Kidney (tissue), 14 donors: Measurements from ENCODE around the gene OR5AU1. TPM values are rescaled to one million over a fixed set of nuclear protein-coding genes. Genes with fewer than 3 reads are reported as not detected.

Source experiments
- DNase-seq, 5 donors: peaks; one replicate each; pipeline ENCODE4 v3.0.0-alpha.2; 2013 to 2020
- FAIRE-seq: peaks from 2 replicates; lab custom pipeline; 2012; peaks lifted over from hg19 to GRCh38; lab: Jason Lieb, UNC
- H3K27ac ChIP-seq, 2 donors: one replicate each; pipeline ENCODE4 v1.7.0; 2013; ENCODE audit warnings: low read depth in 2 of 2, low read length in 2 of 2, inconsistent platforms in 1 of 2
- H3K27me3 ChIP-seq: one replicate; pipeline ENCODE4 v1.7.1; 2013; ENCODE audit warnings: low read length, inconsistent platforms; ENCODE audit not compliant: control insufficient read depth, insufficient read depth
- H3K36me3 ChIP-seq, 3 donors: one replicate each; pipeline versions ENCODE4 v1.7.0 to v1.7.1; 2013; ENCODE audit warnings: low read length in 3 of 3, control low read depth in 1 of 3, inconsistent platforms in 1 of 3; ENCODE audit not compliant: insufficient read depth in 3 of 3, control insufficient read depth in 2 of 3
- H3K4me1 ChIP-seq, 3 donors: one replicate each; pipeline versions ENCODE4 v1.7.0 to v1.7.1; 2013; ENCODE audit warnings: low read length in 3 of 3, inconsistent platforms in 1 of 3, low read depth in 1 of 3; ENCODE audit not compliant: control insufficient read depth in 2 of 3, insufficient read depth in 2 of 3
- H3K4me3 ChIP-seq, 3 donors: one replicate each; pipeline versions ENCODE4 v1.7.0 to v1.8.1; 2013; ENCODE audit warnings: low read length in 3 of 3, control low read depth in 1 of 3, inconsistent platforms in 1 of 3
- H3K9ac ChIP-seq, 3 donors: one replicate each; pipeline versions ENCODE4 v1.7.0 to v1.7.1; 2013; ENCODE audit warnings: low read length in 3 of 3, control low read depth in 1 of 3, inconsistent platforms in 1 of 3
- H3K9me3 ChIP-seq, 3 donors: one replicate each; pipeline versions ENCODE4 v1.7.0 to v1.7.1; 2013; ENCODE audit warnings: low read length in 3 of 3, control low read depth in 1 of 3, inconsistent platforms in 1 of 3; ENCODE audit not compliant: control insufficient read depth in 2 of 3, insufficient read depth in 1 of 3
- CTCF ChIP-seq: IDR thresholded peaks from 3 replicates; pipeline ENCODE4 v1.5.1; 2012; ENCODE audit warnings: mild to moderate bottlenecking, moderate library complexity, borderline replicate concordance; ENCODE audit not compliant: insufficient read depth; ENCODE audit errors: extremely low read depth
- intact Hi-C: fragments of 100-400 bp; cut with DNase I; formaldehyde crosslinking; loops from one replicate; pipeline ENCODE4 v1.11.1; 2022
- polyA plus RNA-seq: library from polyadenylated mRNA; stranded (reverse); fragments of 350-450 nt; fragmentation: Illumina TruSeq; extraction: RNeasy Lipid Tissue Mini Kit (QIAGEN cat#74804); gene quantifications from one replicate; pipeline ENCODE4 v1.2.3, GENCODE V29; 2014; ENCODE audit warnings: low read depth, low replicate concordance; ENCODE audit not compliant: insufficient read depth
- total RNA-seq: library from RNA; stranded (reverse); fragmentation: NEBNext Ultra II Directional; extraction: Animal tissue kit (Norgen Biotek cat#: 25700); gene quantifications from one replicate; pipeline ENCODE4 v1.2.1, GENCODE V29; 2021
- donor health status: control.
- donor health status: control.
- donor health status: control.
- donor health status: control.
- donor health status: control.
- donor health status: DM: yes; HTN: yes; CAD: no.
- donor health status: Normal renal cell carcinoma (clear cell type).

OR5AU1 gene
- total and polyA plus RNA-seq, 2 donors from 2014 or later, result not detected

GRCh38 chr14:21123429-21123828 is 32.4 kb downstream of the OR5AU1 start:
- no peaks in the 10 kb centered on the region for H3K9me3 ChIP-seq
- H3K4me1 ChIP-seq, result no peaks in the 10 kb centered on the region
- H3K9ac ChIP-seq, result no peak overlapping the region
- no peaks in the 10 kb centered on the region for H3K36me3 ChIP-seq
- DNase-seq (no peak), FAIRE-seq (no peak)
- no peak overlapping the region for H3K27ac ChIP-seq
- intact Hi-C loops, result no loop called here
- TF ChIP-seq CTCF, result no peak
- H3K4me3 ChIP-seq, result no peak overlapping the region
- H3K27me3 ChIP-seq, result no peaks in the 10 kb centered on the region

- no peak overlapping the region for H3K9ac ChIP-seq
- H3K9me3 ChIP-seq, result no peaks in the 10 kb centered on the region
- H3K4me1 ChIP-seq, result no peaks in the 10 kb centered on the region
- DNase-seq (no peak), FAIRE-seq (no peak)
- H3K27ac ChIP-seq, result no peak overlapping the region
- no peaks in the 10 kb centered on the region for H3K27me3 ChIP-seq
- TF ChIP-seq CTCF, result no peak
- no peaks in the 10 kb centered on the region for H3K36me3 ChIP-seq
- H3K4me3 ChIP-seq, result no peak overlapping the region
- intact Hi-C loops, result no loop called here
Observed at GRCh38 chr14:21121122-21121521, 34.7 kb downstream of the OR5AU1 start.

- H3K9me3 ChIP-seq, result no peaks in the 10 kb centered on the region
- FAIRE-seq (no peak), DNase-seq (no peak)
- no peak overlapping the region for H3K27ac ChIP-seq
- H3K27me3 ChIP-seq, result no peaks in the 10 kb centered on the region
- TF ChIP-seq CTCF, result no peak
- no peak overlapping the region for H3K4me3 ChIP-seq
- H3K36me3 ChIP-seq, result no peaks in the 10 kb centered on the region
- intact Hi-C loops, result no loop called here
- no peaks in the 10 kb centered on the region for H3K4me1 ChIP-seq
- H3K9ac ChIP-seq, result no peak overlapping the region
Observed at GRCh38 chr14:21120686-21121085, 35.2 kb downstream of the OR5AU1 start.

- no peak for FAIRE-seq
- no peak for TF ChIP-seq CTCF
- intact Hi-C loops, result no loop called here
Observed at GRCh38 chr14:21118933-21119332, 36.9 kb downstream of the OR5AU1 start.

More at GRCh38 chr14:21118933-21119332, 36.9 kb downstream of the OR5AU1 start:
- no peaks in the 10 kb centered on the region for H3K9me3 ChIP-seq
- H3K27ac ChIP-seq, result no peak overlapping the region
- H3K4me1 ChIP-seq, result no peaks in the 10 kb centered on the region
- no peak for DNase-seq
- no peak overlapping the region for H3K9ac ChIP-seq
- no peak overlapping the region for H3K4me3 ChIP-seq
- no peaks in the 10 kb centered on the region for H3K36me3 ChIP-seq
- H3K27me3 ChIP-seq, result no peaks in the 10 kb centered on the region
